CD4-positive, alpha-beta T cell (primary cell): ENCODE results near the gene TAF1C. TPM values are rescaled to one million over a fixed set of nuclear protein-coding genes. Genes with fewer than 3 reads are reported as not detected.

Experiments used
- ATAC-seq: fragments of 200-7000 bp; cut with Tn5 transposase; one replicate; pipeline ENCODE4 v1.10.0; 2022; ENCODE audit warnings: mild to moderate bottlenecking; ENCODE audit not compliant: poor library complexity
- CTCF ChIA-PET: fragments of 350-600 bp; sonication (Branson Sonifier 250); formaldehyde crosslinking; loops from one replicate; lab custom pipeline; 2021; ENCODE audit warnings: antibody characterized with exemption, inconsistent platforms; lab: Charles Lee
- POLR2A ChIA-PET: fragments of 350-600 bp; sonication (Branson Sonifier 250); formaldehyde crosslinking; loops from one replicate; lab custom pipeline; 2021; ENCODE audit warnings: antibody characterized with exemption, inconsistent platforms; lab: Charles Lee
- DNase-seq, 14 experiments: peaks; one replicate each; pipeline ENCODE4 v3.0.0-alpha.2; 2013 to 2020; ENCODE audit warnings: mixed read lengths in 2 of 14
- H3K27ac ChIP-seq, 2 donors: one replicate each; pipeline versions ENCODE4 v1.5.1 to v1.7.0; 2013; ENCODE audit warnings: low read length in 2 of 2, low read depth in 1 of 2, mild to moderate bottlenecking in 1 of 2
- H3K27me3 ChIP-seq, 2 experiments: 1 replicate in 1 of 2; 2 replicates in 1 of 2; pipeline versions ENCODE4 v1.6.1 to v1.7.0; 2013; ENCODE audit warnings: low read length in 2 of 2, control low read depth in 1 of 2, mild to moderate bottlenecking in 1 of 2, moderate library complexity in 1 of 2; ENCODE audit not compliant: insufficient read depth in 2 of 2, control insufficient read depth in 1 of 2
- H3K36me3 ChIP-seq: one replicate; pipeline ENCODE4 v1.6.1; 2013; ENCODE audit warnings: low read length, control low read depth; ENCODE audit not compliant: insufficient read depth
- H3K4me1 ChIP-seq: one replicate; pipeline ENCODE4 v1.6.1; 2013; ENCODE audit warnings: low read length, control low read depth; ENCODE audit not compliant: insufficient read depth
- H3K4me3 ChIP-seq: one replicate; pipeline ENCODE4 v1.5.1; 2013; ENCODE audit warnings: mild to moderate bottlenecking, low read length, moderate library complexity
- H3K9me3 ChIP-seq, 2 experiments: 1 replicate in 1 of 2; 2 replicates in 1 of 2; pipeline versions ENCODE4 v1.6.1 to v1.7.0; 2013; ENCODE audit warnings: low read length in 2 of 2, mild to moderate bottlenecking in 2 of 2, control low read depth in 1 of 2, moderate library complexity in 1 of 2; ENCODE audit not compliant: control insufficient read depth in 1 of 2, insufficient read depth in 1 of 2
- H3K27ac Mint-ChIP-seq: one replicate; pipeline ENCODE4 v1.8.0; 2020; ENCODE audit warnings: mixed read lengths
- H3K27me3 Mint-ChIP-seq: one replicate; pipeline ENCODE4 v1.8.0; 2021; ENCODE audit warnings: mixed read lengths
- H3K36me3 Mint-ChIP-seq: one replicate; pipeline ENCODE4 v1.8.0; 2021; ENCODE audit warnings: low read depth, mixed read lengths
- H3K4me1 Mint-ChIP-seq: one replicate; pipeline ENCODE4 v1.8.0; 2021; ENCODE audit warnings: low read depth, mixed read lengths
- H3K4me3 Mint-ChIP-seq: one replicate; pipeline ENCODE4 v1.8.0; 2020; ENCODE audit warnings: mild to moderate bottlenecking, mixed read lengths
- H3K9me3 Mint-ChIP-seq: one replicate; pipeline ENCODE4 v1.8.0; 2020; ENCODE audit warnings: mixed read lengths
- CTCF ChIP-seq: fragments of 200-600 bp; IDR thresholded peaks from one replicate; pipeline ENCODE4 v1.8.0; 2022; ENCODE audit warnings: antibody characterized with exemption, mild to moderate bottlenecking
- intact Hi-C, 2 experiments: fragments of 100-400 bp; cut with DNase I in 1 of 2; cut with micrococcal nuclease in 1 of 2; formaldehyde crosslinking; loops; one replicate each; pipeline versions ENCODE4 v1.15.1 to v1.9.0; 2023 to 2025; cut with DNase I, micrococcal nuclease
- total RNA-seq, 174 experiments: library from RNA in 2 of 174; stranded (reverse) in 2 of 174; gene quantifications; one replicate each; pipeline ENCODE4 v1.2.3 and lab custom pipeline; 2021 to 2026

Gene TAF1C
- total RNA-seq, 2 experiments from 2014 or later = 75.6 to 82.1 TPM

GRCh38 chr16:84224554-84224953 is 37.7 kb upstream of the TAF1C start:
- ChIA-PET CTCF (no interaction called here), POLR2A (no interaction called here)
- intact Hi-C loops = no loop called here
- H3K4me3 ChIP-seq = no peak overlapping the region
- TF ChIP-seq CTCF = no peak
- no peaks in the 10 kb centered on the region for H3K9me3 ChIP-seq
- H3K27ac ChIP-seq = no peak overlapping the region
- no peaks in the 10 kb centered on the region for H3K4me1 Mint-ChIP-seq
- no peaks in the 10 kb centered on the region for H3K36me3 ChIP-seq
- ATAC-seq = no peak
- DNase-seq = no peak
- peaks cover 16% of the 10 kb centered on the region for H3K27me3 Mint-ChIP-seq
- H3K27ac Mint-ChIP-seq = no peak overlapping the region
- no peaks in the 10 kb centered on the region for H3K36me3 Mint-ChIP-seq
- peaks cover 2 to 5% of the 10 kb centered on the region in 2 experiments for H3K27me3 ChIP-seq
- H3K9me3 Mint-ChIP-seq = no peaks in the 10 kb centered on the region
- no peak overlapping the region for H3K4me3 Mint-ChIP-seq
- no peaks in the 10 kb centered on the region for H3K4me1 ChIP-seq

GRCh38 chr16:84223456-84223855 is 36.6 kb upstream of the TAF1C start:
- H3K27me3 ChIP-seq = peaks cover 2 to 5% of the 10 kb centered on the region in 2 experiments
- ChIA-PET CTCF (no interaction called here), POLR2A (no interaction called here)
- Mint-ChIP-seq H3K36me3 (no peaks in the 10 kb centered on the region), H3K4me1 (no peaks in the 10 kb centered on the region), H3K27ac (no peak overlapping the region), H3K27me3 (peaks cover 11% of the 10 kb centered on the region), H3K4me3 (no peak overlapping the region), H3K9me3 (no peaks in the 10 kb centered on the region)
- ATAC-seq = no peak
- no peak overlapping the region for H3K4me3 ChIP-seq
- no peaks in the 10 kb centered on the region for H3K9me3 ChIP-seq
- no peak for DNase-seq
- no peaks in the 10 kb centered on the region for H3K4me1 ChIP-seq
- no peaks in the 10 kb centered on the region for H3K36me3 ChIP-seq
- intact Hi-C loops = no loop called here
- H3K27ac ChIP-seq = no peak overlapping the region
- TF ChIP-seq CTCF = no peak

DNA sequence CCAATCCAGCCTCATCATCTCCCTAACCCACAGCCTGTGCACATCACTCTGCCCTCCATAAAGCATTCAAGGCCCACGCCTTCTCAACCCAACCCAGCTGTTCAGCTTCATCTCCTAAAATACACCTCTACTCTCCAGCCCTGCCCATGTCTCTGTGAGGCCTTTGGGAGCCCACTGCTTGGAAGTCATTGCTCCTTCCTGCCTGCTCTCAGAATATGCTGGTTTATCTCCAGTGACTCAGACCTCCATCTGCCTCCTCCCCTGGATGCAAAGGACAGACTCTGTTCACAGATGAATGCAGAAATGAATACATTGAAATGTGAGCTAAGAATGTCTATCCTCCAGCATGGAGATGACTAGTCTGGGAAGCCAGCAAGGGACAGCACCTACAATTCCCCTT is 34.0 kb upstream of the TAF1C start:
- no peak for TF ChIP-seq CTCF
- Mint-ChIP-seq H3K36me3 (no peaks in the 10 kb centered on the region), H3K27me3 (no peaks in the 10 kb centered on the region), H3K4me3 (no peak overlapping the region), H3K9me3 (no peaks in the 10 kb centered on the region), H3K4me1 (no peaks in the 10 kb centered on the region), H3K27ac (no peak overlapping the region)
- Histone ChIP-seq H3K27ac (no peak overlapping the region), H3K4me1 (no peaks in the 10 kb centered on the region), H3K27me3 (peaks cover 2 to 5% of the 10 kb centered on the region in 2 experiments), H3K36me3 (no peaks in the 10 kb centered on the region), H3K9me3 (no peaks in the 10 kb centered on the region), H3K4me3 (no peak overlapping the region)
- DNase-seq (no peak), ATAC-seq (no peak)
- CTCF ChIA-PET = no interaction called here
- intact Hi-C loops = no loop called here
- POLR2A ChIA-PET = no interaction called here
